ENCODE results near the gene FGF12.

Gene FGF12

DNA sequence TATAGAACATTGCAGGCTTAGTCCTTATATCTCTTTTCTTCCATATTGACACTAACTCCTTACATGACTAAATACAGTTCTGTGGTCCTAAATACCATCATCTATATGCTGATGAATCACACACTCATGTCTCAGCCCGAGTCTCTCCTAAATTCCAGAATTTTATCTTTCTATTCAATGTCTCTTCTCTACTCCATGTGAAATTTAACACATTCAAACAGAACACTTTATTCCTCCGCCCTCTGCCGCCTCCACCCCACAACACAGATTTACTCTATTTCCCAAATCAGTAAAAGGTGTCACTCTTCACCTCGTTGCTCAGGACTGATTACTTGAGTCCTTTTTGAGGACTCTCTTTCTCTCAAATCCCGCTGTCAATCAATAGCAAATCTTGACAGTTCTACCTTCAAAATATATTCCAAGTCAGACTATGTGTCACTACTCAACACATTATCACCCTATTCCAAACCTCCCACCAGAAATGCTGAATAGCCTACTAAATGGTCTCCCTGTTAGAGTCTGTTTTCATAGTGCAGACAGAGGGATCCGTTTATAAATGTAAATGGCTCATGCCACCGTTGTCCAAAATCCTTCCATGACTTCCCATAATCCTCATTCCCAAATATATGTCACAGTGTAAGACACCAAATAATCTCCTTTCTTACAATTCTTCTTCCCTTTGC lies 230.3 kb downstream of the FGF12 start:
- DNase-seq (ENCODE audit: low spot score), result no peak

DNA sequence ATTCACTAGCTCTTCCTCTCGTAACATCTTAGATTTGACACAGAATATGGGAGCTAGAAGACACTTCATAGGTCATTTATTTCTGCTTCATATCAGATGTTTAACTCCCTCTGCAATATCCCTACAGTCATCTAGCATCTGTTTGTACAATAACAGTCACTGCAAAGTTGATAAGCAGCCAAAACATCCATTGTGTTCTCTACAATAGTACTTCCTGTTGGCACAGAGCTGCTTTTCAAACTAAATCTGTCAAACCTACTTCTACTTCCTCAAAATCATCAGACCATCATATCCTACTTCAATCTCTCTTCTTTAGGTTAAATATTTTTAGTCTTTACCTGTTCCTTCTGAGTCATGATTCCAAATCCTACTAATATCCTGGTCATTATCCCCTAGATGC lies 233.2 kb downstream of the FGF12 start:
- no peak for DNase-seq (ENCODE audit: low spot score)

GRCh38 chr3:192490720-192491119 lies 236.6 kb downstream of the FGF12 start:
- DNase-seq (ENCODE audit: low spot score), result no peak

DNA sequence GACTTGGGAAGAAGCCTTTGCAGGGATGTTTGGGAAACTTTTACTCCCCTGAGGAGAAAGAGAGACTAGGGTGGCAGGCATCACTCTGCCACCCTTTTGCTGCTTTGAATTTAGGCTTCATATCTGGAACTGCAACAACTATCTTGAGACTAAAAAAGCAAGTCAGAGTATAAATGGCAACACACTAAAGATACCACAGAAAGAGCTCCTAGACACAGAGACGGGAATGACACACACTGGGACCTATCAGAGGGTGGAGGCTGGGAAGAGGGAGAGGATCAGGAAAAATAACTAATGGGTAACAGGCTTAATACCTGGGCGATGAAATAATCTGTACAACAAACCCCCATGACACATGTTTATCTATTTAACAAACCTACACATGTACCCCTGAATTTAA lies 237.8 kb downstream of the FGF12 start:
- DNase-seq (ENCODE audit: low spot score), result no peak

GRCh38 chr3:192487033-192487432 lies 240.3 kb downstream of the FGF12 start:
- DNase-seq (ENCODE audit: low spot score), result no peak

DNA sequence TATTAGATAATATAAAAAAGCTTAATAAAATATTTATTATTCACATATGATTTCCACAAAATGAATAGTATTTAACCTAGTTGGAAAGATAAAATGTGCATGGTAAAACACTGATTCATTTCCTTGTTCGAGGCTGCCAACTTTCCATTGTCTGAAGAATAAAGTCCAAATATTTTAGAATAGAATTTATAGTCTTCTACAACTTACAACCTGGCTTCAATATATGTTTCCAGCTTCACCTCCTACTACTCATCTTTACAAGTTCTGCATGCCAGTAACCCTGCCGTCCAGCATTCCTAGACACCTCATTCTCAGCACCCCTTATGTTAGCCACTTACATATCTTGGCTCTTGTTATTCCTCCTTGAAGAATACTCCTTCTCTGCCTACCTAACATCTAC lies 244.5 kb downstream of the FGF12 start:
- no peak for DNase-seq (ENCODE audit: low spot score)

DNA sequence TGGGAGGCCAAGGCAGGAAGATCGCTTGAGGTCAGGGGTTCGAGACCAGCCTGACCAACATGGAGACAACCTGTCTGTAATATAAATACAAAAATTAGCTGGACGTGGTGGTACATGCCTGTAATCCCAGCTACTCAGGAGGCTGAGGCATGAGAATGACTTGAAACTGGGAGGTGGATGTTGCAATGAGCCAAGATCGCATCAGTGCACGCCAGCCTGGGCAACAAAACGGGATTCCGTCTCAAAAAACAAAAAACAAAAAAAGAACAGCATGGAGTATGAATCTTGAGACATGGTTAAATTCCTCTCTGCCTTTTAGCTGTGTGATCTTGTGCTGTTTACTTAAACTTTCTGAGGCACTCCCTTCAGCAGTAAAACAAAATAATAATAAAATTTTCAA lies 244.9 kb downstream of the FGF12 start:
- no peak for DNase-seq (ENCODE audit: low spot score)

DNA sequence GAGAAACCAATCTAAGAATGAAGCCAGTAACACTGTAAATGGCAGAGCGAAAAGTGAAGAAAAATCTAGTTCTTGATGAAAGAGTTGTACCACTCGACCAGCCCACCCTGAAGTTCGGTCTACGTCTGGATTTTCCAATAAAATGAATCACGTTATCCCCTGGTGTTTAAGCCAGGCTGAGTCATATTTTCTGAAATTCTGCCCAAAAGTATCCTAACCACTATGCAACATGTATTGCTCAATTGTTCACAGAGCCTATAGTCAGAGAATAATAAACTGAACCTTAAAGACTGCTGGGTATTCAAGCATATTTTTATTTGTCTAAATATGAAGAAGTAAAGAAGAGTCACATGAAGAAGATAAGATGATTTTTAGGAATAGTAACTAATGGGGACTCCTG lies 245.7 kb downstream of the FGF12 start:
- no peak for DNase-seq (ENCODE audit: low spot score)

GRCh38 chr3:192467230-192468140 lies 259.9 kb downstream of the FGF12 start:
- DNase-seq (ENCODE audit: low spot score), result peak; percentile 11

DNA sequence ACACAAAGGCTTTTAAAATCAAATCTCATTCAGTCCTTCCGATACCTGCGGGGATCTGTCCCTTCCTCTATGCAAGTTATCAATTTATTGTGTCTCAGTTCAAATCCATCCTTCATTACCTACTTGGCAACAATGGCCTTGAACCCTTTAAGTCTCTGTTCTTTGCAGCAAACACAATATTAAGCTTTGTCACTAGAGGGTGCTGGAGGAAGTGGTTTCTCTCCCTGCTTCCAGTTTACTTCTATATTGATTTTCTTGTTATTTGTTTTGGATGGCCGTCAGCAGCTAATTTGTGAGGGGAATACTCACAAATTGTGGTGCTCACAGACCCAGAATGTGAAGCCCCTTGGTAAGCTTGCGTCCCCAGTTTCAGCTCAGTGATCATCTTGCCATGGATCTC lies 278.3 kb downstream of the FGF12 start:
- DNase-seq (ENCODE audit: low spot score), result peak; percentile 12

DNA sequence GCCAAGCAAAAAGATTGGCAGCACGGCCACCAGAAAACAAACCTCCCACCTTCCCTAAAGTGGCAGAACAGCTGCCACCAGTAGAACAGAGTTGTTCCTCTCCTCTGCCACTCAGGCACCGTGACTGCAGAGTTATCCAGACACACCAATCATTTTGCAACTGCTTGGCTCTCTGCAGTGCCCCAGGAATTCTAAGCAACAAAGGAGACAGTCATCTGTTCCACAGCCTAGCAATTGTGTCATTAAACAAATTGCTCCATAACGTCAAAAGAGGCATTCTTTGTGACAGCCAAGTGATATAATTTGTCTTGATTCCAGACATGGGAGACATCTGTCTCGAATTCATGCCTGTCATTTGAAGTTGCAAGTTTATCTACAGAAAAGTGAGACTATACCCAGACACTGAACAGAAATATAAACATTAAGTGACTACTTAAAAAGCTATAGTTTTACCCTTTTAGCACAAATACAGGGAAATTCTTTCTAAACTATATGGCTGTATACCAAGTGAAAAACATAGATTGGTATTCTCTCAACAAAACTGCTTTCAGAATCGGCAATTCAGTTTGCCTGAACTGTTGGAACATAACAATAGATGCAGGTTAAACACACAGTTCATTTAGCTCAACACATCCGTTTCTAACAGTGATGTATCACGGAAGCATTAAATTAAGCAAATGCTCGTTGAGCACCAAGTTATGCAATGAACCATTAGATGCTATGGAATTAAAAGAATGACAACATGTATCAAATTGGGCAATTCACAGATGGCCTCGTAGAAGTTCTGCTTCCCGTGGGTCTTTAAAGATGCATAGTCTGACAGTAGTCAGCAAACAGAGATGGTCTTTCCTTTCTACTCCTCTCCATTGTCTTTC lies 281.3 kb downstream of the FGF12 start:
- no peak for DNase-seq (ENCODE audit: low spot score)

- no peak for DNase-seq (ENCODE audit: low spot score)
Observed at GRCh38 chr3:192444791-192445106, 282.6 kb downstream of the FGF12 start.

DNA sequence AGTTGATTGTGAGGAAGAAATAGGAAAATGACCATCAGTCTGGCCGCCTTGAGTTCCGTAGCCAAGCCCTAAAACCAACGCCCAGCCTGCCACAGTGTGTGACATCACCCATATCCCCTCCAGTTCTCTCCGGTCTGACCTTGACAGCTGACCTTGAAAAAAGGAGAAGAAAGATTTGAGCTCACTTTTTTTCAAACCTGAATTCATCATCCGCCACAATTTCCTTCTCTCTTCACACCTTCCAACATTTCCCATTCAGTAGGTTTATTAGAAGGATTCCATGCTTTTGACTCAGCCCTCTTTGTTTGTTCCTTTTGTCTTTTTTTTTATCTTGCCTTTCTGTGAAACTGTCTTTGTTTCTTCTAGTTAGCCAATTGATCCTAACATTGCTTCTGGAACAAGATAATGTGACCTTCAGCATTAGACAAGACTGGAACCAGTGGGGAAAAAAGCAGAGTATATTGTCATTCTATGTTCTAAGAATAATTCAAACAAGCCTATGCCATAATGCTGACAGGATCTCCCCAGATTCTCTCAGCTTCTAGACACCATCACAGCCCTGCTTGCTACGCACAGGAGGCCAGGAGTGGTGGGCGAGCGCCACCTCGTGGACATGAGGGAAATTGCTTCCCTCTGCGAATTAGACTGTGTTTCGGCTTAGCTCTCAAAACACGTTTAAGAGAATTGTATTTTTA lies 283.1 kb downstream of the FGF12 start:
- peak; percentile 27 for DNase-seq (ENCODE audit: low spot score)

GRCh38 chr3:192435241-192435640 lies 292.1 kb downstream of the FGF12 start:
- DNase-seq (ENCODE audit: low spot score), result no peak

GRCh38 chr3:192434186-192434585 lies 293.2 kb downstream of the FGF12 start:
- no peak for DNase-seq (ENCODE audit: low spot score)

DNA sequence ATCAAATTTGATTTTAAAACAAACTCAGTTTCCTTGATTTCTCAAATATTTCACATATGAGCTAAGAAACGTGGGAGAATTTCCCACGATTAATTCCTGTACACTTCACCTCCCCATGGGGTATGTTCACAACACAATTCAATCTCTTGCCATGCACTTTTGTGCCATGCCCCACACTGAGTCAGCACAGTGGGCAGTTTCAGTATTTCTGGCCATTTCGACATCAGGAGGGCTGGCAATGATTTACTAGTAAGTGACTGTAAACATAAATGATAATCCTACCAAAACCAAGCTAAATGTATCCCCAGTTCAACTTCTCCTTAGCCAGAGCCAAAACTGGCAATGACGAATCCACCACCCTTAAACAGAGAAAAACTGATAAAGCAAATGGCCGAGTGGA lies 293.6 kb downstream of the FGF12 start:
- peak; percentile 20 for DNase-seq (ENCODE audit: low spot score)

DNA sequence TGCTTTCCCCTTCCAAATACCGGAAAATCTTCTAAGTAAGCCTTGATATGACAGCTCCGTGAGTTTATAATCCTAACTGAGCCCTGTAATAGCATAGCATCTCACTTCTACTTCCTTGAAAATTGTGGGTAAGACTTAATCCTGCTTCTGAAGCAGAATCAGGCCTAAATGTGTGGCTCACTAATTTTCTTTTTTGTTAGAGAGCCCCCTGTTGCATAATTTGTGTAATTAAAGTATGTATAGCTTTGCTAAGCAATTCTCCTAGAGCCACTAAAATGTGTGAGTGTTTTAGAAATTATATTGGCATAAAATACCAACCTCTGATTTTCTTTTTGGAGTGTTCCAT lies 304.4 kb downstream of the FGF12 start:
- DNase-seq (ENCODE audit: low spot score), result no peak

DNA sequence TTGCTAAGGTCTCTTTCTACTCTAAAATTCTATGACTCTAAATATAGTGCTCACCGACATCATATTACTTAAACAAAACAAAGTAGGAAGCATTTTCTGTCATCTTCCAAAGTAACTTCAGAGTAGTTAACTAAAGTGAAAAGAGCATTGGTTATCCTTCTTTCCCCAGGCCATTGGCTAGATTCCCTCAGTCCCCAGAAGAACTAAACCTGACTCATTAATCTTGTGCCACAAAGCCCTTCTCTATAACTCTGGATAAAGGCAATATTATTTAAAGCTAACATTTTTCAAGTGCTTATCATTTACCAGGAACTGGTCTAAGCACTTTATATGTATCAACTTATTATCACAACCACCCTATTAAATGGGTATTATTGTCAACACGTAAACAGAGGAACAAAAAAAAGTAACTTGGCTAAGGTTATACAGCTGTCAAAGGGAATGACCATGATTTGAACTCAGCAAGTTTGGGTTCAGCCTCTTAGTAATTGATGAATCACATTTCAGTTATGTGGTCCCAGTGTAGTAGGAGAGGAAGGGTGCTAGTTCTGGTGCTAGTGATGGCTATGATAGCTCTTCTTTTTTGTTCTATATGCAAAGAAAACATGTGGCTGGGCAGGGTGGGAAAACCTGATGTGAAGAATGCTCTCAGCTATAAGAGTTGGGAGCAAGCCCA lies 304.9 kb downstream of the FGF12 start:
- DNase-seq (ENCODE audit: low spot score), result no peak

- no peak for DNase-seq (ENCODE audit: low spot score)
Observed at GRCh38 chr3:192419312-192419711, 308.0 kb downstream of the FGF12 start.

DNA sequence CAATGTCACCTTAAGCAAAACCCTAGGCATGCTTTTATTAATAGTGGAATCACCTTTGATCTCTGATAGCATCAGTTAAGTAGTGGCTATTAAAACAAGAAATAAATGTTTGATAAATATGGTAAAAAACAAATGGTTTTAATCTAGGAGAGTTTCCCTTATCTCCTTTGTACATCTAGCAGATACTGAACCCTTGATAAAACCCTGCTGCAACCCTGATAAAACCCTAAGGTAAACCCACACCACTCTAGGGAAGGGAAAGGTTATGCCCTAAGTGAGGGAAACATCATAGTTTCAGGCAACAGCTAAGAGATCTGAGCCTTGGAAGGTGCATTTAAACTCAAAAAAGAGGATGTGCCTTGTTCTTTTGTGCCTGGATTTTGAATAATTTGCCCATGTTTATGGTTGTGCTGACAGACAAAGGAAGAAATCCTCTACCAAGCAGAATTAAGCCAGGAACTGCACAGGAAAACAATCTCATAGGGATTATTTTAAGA lies 309.7 kb downstream of the FGF12 start:
- no peak for DNase-seq (ENCODE audit: low spot score)

DNA sequence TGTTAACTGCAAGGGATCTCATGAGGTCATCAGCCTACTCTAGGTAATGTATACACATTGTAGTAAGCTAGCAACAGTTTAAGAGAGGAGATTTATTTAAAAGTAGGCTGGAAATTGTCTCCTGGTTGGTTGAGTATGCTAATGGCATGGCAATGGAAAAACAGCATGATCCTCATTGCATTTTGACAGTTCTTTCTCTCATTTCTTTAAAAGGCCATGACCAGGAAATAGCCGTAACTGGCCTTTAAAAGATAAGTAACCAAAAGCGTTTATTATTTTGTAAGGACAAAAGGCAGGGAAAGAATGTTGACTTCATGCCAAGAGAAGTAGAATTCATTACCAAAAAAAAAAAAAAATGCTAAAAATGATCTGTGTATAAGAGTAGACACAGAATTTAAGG lies 310.3 kb downstream of the FGF12 start:
- no peak for DNase-seq (ENCODE audit: low spot score)
